HEK293 (cell line): ENCODE results near the gene RASGRF2.

ENCODE experiments used
- BCL11B ChIP-seq: fragments of 450-650 bp; formaldehyde crosslinking; IDR thresholded peaks from 2 replicates; pipeline ENCODE4 v1.5.1; 2016; ENCODE audit warnings: low read depth, missing biosample characterization, missing genetic modification characterization
- GLI4 ChIP-seq: fragments of 450-650 bp; formaldehyde crosslinking; IDR thresholded peaks from 2 replicates; pipeline ENCODE4 v1.5.1; 2016; ENCODE audit warnings: missing biosample characterization, missing genetic modification characterization
- KLF8 ChIP-seq: fragments of 450-650 bp; formaldehyde crosslinking; IDR thresholded peaks from 2 replicates; pipeline ENCODE4 v1.5.1; 2016; ENCODE audit warnings: missing biosample characterization, missing genetic modification characterization
- SETDB1 ChIP-seq: IDR thresholded peaks from one replicate; pipeline ENCODE4 v1.6.1; 2017; ENCODE audit warnings: mild to moderate bottlenecking, low read length, moderate library complexity, mixed read lengths; ENCODE audit not compliant: insufficient read length
- ZBTB1 ChIP-seq: fragments of 450-650 bp; formaldehyde crosslinking; IDR thresholded peaks from 2 replicates; pipeline ENCODE4 v1.5.1; 2016; ENCODE audit warnings: missing biosample characterization, missing genetic modification characterization
- ZIC2 ChIP-seq: fragments of 450-650 bp; formaldehyde crosslinking; IDR thresholded peaks from 2 replicates; pipeline ENCODE4 v1.5.1; 2016; ENCODE audit warnings: missing biosample characterization, missing genetic modification characterization
- ZNF10 ChIP-seq: fragments of 450-650 bp; formaldehyde crosslinking; IDR thresholded peaks from 2 replicates; pipeline ENCODE4 v1.5.1; 2017; ENCODE audit warnings: missing biosample characterization, missing genetic modification characterization
- ZNF114 ChIP-seq: fragments of 450-650 bp; formaldehyde crosslinking; IDR thresholded peaks from 2 replicates; pipeline ENCODE4 v1.5.0; 2017; ENCODE audit warnings: missing biosample characterization, missing genetic modification characterization
- ZNF132 ChIP-seq: fragments of 450-650 bp; formaldehyde crosslinking; IDR thresholded peaks from 2 replicates; pipeline ENCODE4 v1.5.1; 2017; ENCODE audit warnings: missing biosample characterization, missing genetic modification characterization, borderline replicate concordance
- ZNF138 ChIP-seq: fragments of 450-650 bp; formaldehyde crosslinking; IDR thresholded peaks from 2 replicates; pipeline ENCODE4 v1.5.1; 2016; ENCODE audit warnings: missing biosample characterization, missing genetic modification characterization, borderline replicate concordance
- ZNF16 ChIP-seq: fragments of 450-650 bp; formaldehyde crosslinking; IDR thresholded peaks from 2 replicates; pipeline ENCODE4 v1.5.1; 2016; ENCODE audit warnings: low read depth, missing biosample characterization, missing genetic modification characterization
- ZNF266 ChIP-seq: fragments of 450-650 bp; formaldehyde crosslinking; IDR thresholded peaks from 2 replicates; pipeline ENCODE4 v1.5.1; 2016; ENCODE audit warnings: missing biosample characterization, missing genetic modification characterization, low read depth
- ZNF274 ChIP-seq, 2 experiments: fragments of 200-500 bp in 1 of 2; fragments of 450-650 bp in 1 of 2; sonication (Bioruptor generic) in 1 of 2; formaldehyde crosslinking in 1 of 2; IDR thresholded peaks; 2 replicates each; pipeline versions ENCODE4 v1.5.1 to v1.6.1; 2014 to 2016; ENCODE audit warnings: borderline replicate concordance in 1 of 2, inconsistent platforms in 1 of 2, low read length in 1 of 2, missing biosample characterization in 1 of 2, missing genetic modification characterization in 1 of 2
- ZNF292 ChIP-seq: fragments of 450-650 bp; formaldehyde crosslinking; IDR thresholded peaks from 2 replicates; pipeline ENCODE4 v1.5.1; 2016; ENCODE audit warnings: low read depth, missing biosample characterization, missing genetic modification characterization, borderline replicate concordance
- ZNF37A ChIP-seq: fragments of 450-650 bp; IDR thresholded peaks from 2 replicates; pipeline ENCODE4 v1.5.1; 2018; ENCODE audit warnings: missing biosample characterization, missing genetic modification characterization
- ZNF48 ChIP-seq: fragments of 450-650 bp; formaldehyde crosslinking; IDR thresholded peaks from 2 replicates; pipeline ENCODE4 v1.5.1; 2016; ENCODE audit warnings: missing biosample characterization, missing genetic modification characterization
- ZNF549 ChIP-seq: fragments of 450-650 bp; IDR thresholded peaks from 2 replicates; pipeline ENCODE4 v1.5.1; 2018; ENCODE audit warnings: missing biosample characterization, missing genetic modification characterization, mild to moderate bottlenecking, inconsistent platforms, moderate library complexity
- ZNF560 ChIP-seq: fragments of 450-650 bp; formaldehyde crosslinking; IDR thresholded peaks from 2 replicates; pipeline ENCODE4 v1.5.1; 2017; ENCODE audit warnings: missing biosample characterization, missing genetic modification characterization, borderline replicate concordance
- ZNF654 ChIP-seq: fragments of 450-650 bp; formaldehyde crosslinking; IDR thresholded peaks from 2 replicates; pipeline ENCODE4 v1.5.1; 2016; ENCODE audit warnings: low read depth, missing biosample characterization, missing genetic modification characterization
- ZNF664 ChIP-seq: fragments of 450-650 bp; formaldehyde crosslinking; IDR thresholded peaks from 2 replicates; pipeline ENCODE4 v1.5.1; 2016; ENCODE audit warnings: missing biosample characterization, missing genetic modification characterization
- ZNF670 ChIP-seq: fragments of 450-650 bp; formaldehyde crosslinking; IDR thresholded peaks from 2 replicates; pipeline ENCODE4 v1.5.1; 2016; ENCODE audit warnings: missing biosample characterization, missing genetic modification characterization, low read depth
- ZSCAN16 ChIP-seq: fragments of 450-650 bp; formaldehyde crosslinking; IDR thresholded peaks from 2 replicates; pipeline ENCODE4 v1.5.1; 2016; ENCODE audit warnings: missing biosample characterization, missing genetic modification characterization
- TF ChIP-seq, protein P1 (sequence below): fragments of 450-650 bp; formaldehyde crosslinking; IDR thresholded peaks from 2 replicates; pipeline ENCODE4 v1.5.1; 2016; ENCODE audit warnings: missing biosample characterization, missing genetic modification characterization
- TF ChIP-seq, protein P2 (sequence below): fragments of 450-650 bp; formaldehyde crosslinking; IDR thresholded peaks from 2 replicates; pipeline ENCODE4 v1.5.1; 2016; ENCODE audit warnings: missing biosample characterization, missing genetic modification characterization
- TF ChIP-seq, protein P3 (sequence below): fragments of 450-650 bp; formaldehyde crosslinking; IDR thresholded peaks from 2 replicates; pipeline ENCODE4 v1.5.1; 2016; ENCODE audit warnings: missing biosample characterization, missing genetic modification characterization, low read depth
- TF ChIP-seq, protein P4 (sequence below): fragments of 450-650 bp; formaldehyde crosslinking; IDR thresholded peaks from 2 replicates; pipeline ENCODE4 v1.5.1; 2016; ENCODE audit warnings: missing biosample characterization, missing genetic modification characterization
- TF ChIP-seq, protein P5 (sequence below): fragments of 450-650 bp; IDR thresholded peaks from 2 replicates; pipeline ENCODE4 v1.5.1; 2018; ENCODE audit warnings: missing biosample characterization, missing genetic modification characterization
- TF ChIP-seq, protein P6 (sequence below): fragments of 450-650 bp; formaldehyde crosslinking; optimal IDR thresholded peaks from 2 replicates; pipeline ENCODE3; 2016; ENCODE audit warnings: missing biosample characterization, mild to moderate bottlenecking, missing genetic modification characterization

Gene RASGRF2

DNA sequence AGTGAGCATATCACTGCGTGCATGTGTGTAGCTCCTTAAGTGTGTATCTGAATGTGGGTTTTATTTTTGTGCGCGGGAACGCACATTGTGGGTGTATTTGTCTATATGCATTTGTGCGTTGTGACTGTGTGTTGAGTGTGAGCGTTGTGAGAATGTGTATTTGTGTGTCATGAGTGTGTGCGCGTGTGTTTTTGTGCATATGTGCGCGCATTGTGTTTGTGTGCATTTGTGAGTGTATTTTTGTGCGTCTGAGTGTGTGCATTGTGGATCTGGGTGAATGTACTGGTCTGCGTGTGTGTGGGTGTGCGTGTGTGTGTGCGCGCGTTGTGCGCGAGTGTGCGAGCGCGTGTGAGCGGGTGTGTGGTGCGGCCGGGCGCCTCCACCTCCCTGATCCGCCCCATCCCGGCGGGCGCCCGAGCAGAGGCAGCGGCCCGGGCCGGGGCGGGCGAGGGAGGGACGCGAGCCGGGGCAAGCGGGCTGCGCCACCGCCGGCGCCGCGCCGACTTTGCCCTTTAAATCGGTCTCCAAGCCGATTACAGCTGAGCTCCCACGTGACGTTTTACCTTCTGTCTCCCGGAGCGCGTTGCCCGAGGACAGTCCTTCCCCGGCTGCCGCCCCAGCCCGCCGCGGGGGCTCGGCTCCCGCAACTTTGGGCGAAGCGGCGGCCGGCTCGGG, at the start of gene RASGRF2 (continued):
- peak; percentile 38; the same call in 1 of the 2 replicates for TF ChIP-seq GLI4 (tag by site-specific recombination)
- TF ChIP-seq ZNF292 (tag by site-specific recombination): no peak
- peak; percentile 34; the same call in 1 of the 2 replicates for TF ChIP-seq KLF8
- TF ChIP-seq ZNF37A (tag by site-specific recombination): no peak; the same call in 1 of the 2 replicates
- no peak for TF ChIP-seq SETDB1
- no peak for TF ChIP-seq ZNF114 (tag by site-specific recombination)
- TF ChIP-seq, protein P1, sequence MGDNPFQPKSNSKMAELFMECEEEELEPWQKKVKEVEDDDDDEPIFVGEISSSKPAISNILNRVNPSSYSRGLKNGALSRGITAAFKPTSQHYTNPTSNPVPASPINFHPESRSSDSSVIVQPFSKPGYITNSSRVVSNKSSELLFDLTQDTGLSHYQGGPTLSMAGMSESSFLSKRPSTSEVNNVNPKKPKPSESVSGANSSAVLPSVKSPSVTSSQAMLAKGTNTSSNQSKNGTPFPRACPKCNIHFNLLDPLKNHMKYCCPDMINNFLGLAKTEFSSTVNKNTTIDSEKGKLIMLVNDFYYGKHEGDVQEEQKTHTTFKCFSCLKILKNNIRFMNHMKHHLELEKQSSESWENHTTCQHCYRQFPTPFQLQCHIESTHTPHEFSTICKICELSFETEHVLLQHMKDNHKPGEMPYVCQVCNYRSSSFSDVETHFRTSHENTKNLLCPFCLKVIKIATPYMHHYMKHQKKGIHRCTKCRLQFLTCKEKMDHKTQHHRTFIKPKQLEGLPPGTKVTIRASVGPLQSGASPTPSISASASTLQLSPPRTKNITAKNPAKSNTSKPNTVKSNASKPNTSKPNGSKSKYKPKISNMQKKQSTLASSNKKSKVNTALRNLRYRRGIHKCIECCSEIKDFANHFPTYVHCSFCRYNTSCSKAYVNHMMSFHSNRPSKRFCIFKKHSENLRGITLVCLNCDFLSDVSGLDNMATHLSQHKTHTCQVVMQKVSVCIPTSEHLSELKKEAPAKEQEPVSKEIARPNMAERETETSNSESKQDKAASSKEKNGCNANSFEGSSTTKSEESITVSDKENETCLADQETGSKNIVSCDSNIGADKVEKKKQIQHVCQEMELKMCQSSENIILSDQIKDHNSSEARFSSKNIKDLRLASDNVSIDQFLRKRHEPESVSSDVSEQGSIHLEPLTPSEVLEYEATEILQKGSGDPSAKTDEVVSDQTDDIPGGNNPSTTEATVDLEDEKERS (tag by site-specific recombination): no peak
- no peak for TF ChIP-seq ZNF654 (tag by site-specific recombination)
- no peak; the same call in 1 of the 2 replicates for TF ChIP-seq BCL11B (tag by site-specific recombination)
- TF ChIP-seq ZNF266 (tag by site-specific recombination): no peak
- no peak for TF ChIP-seq ZNF664
- no peak for TF ChIP-seq ZNF16 (tag by site-specific recombination)
- no peak for TF ChIP-seq ZNF138
- TF ChIP-seq ZNF132 (tag by site-specific recombination): no peak
- TF ChIP-seq ZNF549 (tag by site-specific recombination): no peak
- TF ChIP-seq, protein P2, sequence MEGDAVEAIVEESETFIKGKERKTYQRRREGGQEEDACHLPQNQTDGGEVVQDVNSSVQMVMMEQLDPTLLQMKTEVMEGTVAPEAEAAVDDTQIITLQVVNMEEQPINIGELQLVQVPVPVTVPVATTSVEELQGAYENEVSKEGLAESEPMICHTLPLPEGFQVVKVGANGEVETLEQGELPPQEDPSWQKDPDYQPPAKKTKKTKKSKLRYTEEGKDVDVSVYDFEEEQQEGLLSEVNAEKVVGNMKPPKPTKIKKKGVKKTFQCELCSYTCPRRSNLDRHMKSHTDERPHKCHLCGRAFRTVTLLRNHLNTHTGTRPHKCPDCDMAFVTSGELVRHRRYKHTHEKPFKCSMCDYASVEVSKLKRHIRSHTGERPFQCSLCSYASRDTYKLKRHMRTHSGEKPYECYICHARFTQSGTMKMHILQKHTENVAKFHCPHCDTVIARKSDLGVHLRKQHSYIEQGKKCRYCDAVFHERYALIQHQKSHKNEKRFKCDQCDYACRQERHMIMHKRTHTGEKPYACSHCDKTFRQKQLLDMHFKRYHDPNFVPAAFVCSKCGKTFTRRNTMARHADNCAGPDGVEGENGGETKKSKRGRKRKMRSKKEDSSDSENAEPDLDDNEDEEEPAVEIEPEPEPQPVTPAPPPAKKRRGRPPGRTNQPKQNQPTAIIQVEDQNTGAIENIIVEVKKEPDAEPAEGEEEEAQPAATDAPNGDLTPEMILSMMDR (tag by site-specific recombination): peak; percentile 68; the same call in 1 of the 2 replicates
- no peak for TF ChIP-seq ZSCAN16 (tag by site-specific recombination)
- TF ChIP-seq, protein P3, sequence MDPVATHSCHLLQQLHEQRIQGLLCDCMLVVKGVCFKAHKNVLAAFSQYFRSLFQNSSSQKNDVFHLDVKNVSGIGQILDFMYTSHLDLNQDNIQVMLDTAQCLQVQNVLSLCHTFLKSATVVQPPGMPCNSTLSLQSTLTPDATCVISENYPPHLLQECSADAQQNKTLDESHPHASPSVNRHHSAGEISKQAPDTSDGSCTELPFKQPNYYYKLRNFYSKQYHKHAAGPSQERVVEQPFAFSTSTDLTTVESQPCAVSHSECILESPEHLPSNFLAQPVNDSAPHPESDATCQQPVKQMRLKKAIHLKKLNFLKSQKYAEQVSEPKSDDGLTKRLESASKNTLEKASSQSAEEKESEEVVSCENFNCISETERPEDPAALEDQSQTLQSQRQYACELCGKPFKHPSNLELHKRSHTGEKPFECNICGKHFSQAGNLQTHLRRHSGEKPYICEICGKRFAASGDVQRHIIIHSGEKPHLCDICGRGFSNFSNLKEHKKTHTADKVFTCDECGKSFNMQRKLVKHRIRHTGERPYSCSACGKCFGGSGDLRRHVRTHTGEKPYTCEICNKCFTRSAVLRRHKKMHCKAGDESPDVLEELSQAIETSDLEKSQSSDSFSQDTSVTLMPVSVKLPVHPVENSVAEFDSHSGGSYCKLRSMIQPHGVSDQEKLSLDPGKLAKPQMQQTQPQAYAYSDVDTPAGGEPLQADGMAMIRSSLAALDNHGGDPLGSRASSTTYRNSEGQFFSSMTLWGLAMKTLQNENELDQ (tag by site-specific recombination): no peak
- TF ChIP-seq ZIC2 (tag by site-specific recombination): no peak
- TF ChIP-seq ZBTB1 (tag by site-specific recombination): 0 out of 2 replicates have a peak, but pooled peaks have one; percentile 89
- no peak for TF ChIP-seq ZNF560
- TF ChIP-seq ZNF274 (IDR thresholded peaks at IDR 0.05; ENCODE audit: low read length): no peak
- no peak for TF ChIP-seq ZNF274 (tag by site-specific recombination; IDR thresholded peaks at IDR 0.05; ENCODE audit: borderline replicate concordance)
- TF ChIP-seq ZNF48: no peak
- TF ChIP-seq, protein P4, sequence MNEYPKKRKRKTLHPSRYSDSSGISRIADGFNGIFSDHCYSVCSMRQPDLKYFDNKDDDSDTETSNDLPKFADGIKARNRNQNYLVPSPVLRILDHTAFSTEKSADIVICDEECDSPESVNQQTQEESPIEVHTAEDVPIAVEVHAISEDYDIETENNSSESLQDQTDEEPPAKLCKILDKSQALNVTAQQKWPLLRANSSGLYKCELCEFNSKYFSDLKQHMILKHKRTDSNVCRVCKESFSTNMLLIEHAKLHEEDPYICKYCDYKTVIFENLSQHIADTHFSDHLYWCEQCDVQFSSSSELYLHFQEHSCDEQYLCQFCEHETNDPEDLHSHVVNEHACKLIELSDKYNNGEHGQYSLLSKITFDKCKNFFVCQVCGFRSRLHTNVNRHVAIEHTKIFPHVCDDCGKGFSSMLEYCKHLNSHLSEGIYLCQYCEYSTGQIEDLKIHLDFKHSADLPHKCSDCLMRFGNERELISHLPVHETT (tag by site-specific recombination): no peak
- TF ChIP-seq, protein P5, sequence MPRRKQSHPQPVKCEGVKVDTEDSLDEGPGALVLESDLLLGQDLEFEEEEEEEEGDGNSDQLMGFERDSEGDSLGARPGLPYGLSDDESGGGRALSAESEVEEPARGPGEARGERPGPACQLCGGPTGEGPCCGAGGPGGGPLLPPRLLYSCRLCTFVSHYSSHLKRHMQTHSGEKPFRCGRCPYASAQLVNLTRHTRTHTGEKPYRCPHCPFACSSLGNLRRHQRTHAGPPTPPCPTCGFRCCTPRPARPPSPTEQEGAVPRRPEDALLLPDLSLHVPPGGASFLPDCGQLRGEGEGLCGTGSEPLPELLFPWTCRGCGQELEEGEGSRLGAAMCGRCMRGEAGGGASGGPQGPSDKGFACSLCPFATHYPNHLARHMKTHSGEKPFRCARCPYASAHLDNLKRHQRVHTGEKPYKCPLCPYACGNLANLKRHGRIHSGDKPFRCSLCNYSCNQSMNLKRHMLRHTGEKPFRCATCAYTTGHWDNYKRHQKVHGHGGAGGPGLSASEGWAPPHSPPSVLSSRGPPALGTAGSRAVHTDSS (tag by site-specific recombination): no peak
- no peak for TF ChIP-seq ZNF10 (tag by site-specific recombination)
- TF ChIP-seq, protein P6, sequence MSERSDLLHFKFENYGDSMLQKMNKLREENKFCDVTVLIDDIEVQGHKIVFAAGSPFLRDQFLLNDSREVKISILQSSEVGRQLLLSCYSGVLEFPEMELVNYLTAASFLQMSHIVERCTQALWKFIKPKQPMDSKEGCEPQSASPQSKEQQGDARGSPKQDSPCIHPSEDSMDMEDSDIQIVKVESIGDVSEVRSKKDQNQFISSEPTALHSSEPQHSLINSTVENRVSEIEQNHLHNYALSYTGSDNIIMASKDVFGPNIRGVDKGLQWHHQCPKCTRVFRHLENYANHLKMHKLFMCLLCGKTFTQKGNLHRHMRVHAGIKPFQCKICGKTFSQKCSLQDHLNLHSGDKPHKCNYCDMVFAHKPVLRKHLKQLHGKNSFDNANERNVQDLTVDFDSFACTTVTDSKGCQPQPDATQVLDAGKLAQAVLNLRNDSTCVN (tag by site-specific recombination): peak; percentile 66
- TF ChIP-seq ZNF670 (tag by site-specific recombination): no peak
